ENCODE data around the gene OR2A25. TPM values are rescaled to one million over a fixed set of nuclear protein-coding genes. Genes with fewer than 3 reads are reported as not detected.

The OR2A25 gene
- total and polyA plus RNA-seq, 4 donors: not detected

- 71% methylated on average over 4 of the region's 4 CpGs for WGBS
- Histone ChIP-seq H3K27me3 (ENCODE audit: control insufficient read depth in 4 of 4, insufficient read depth in 4 of 4, low read length in 3 of 4) (no peaks in the 10 kb centered on the region), H3K9ac (ENCODE audit: low read depth in 1 of 2, low read length in 2 of 2) (no peak overlapping the region), H3K4me1 (ENCODE audit: control insufficient read depth in 4 of 4, insufficient read depth in 4 of 4, low read length in 3 of 4) (no peaks in the 10 kb centered on the region), H3K36me3 (ENCODE audit: control insufficient read depth in 4 of 4, insufficient read depth in 3 of 4, low read depth in 1 of 4, low read length in 3 of 4) (no peaks in the 10 kb centered on the region), H3K27ac (ENCODE audit: low read depth in 1 of 2, low read length in 2 of 2) (no peak overlapping the region), H3K4me3 (ENCODE audit: low read depth in 1 of 3, low read length in 3 of 3) (no peak overlapping the region), H3K9me3 (ENCODE audit: control insufficient read depth in 4 of 4, low read length in 3 of 4) (no peaks in the 10 kb centered on the region)
- DNase-seq (ENCODE audit: low spot score): no peak
- no peak for TF ChIP-seq RAD21 (IDR thresholded peaks at IDR 0.05)
- no peak for TF ChIP-seq YY1 (IDR thresholded peaks at IDR 0.05)
- no peak for TF ChIP-seq MAX (IDR thresholded peaks at IDR 0.05)
- TF ChIP-seq ZBTB33 (IDR thresholded peaks at IDR 0.05): no peak
- no peak for TF ChIP-seq ATF3 (IDR thresholded peaks at IDR 0.05)
- no peak for TF ChIP-seq GABPA (IDR thresholded peaks at IDR 0.05 in 1 of 2, conservative IDR thresholded peaks at IDR 0.05 in 1 of 2)
- TF ChIP-seq TAF1 (conservative IDR thresholded peaks at IDR 0.05): no peak
- no peak for TF ChIP-seq JUND (IDR thresholded peaks at IDR 0.05)
Observed at GRCh38 chr7:144086730-144087129, 17.1 kb downstream of the OR2A25 start.

DNA sequence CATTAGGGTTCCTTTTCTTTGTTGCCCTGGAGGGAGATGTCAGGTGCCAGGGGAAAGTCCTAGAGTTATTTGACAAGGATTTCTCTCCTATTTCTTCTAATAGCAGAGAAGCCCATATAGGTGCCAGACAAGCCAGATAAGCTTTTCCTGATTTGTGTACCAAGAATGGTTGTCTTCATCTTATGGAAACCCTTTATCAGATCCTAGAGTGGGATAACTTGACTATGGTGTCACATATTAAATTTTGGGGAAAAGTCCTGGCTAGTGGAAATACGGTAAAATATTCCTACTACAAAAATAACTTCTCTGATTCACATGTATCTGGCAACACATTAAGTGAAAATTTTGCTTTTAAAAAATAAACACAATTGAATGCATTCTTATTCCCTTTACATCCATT, 17.6 kb downstream of the OR2A25 start:
- Histone ChIP-seq H3K9me3 (ENCODE audit: control insufficient read depth in 4 of 4, low read length in 3 of 4) (peaks cover 0 to 3% (median 0%) of the 10 kb centered on the region in 4 donors), H3K27ac (ENCODE audit: low read depth in 1 of 2, low read length in 2 of 2) (no peak overlapping the region), H3K9ac (ENCODE audit: low read depth in 1 of 2, low read length in 2 of 2) (no peak overlapping the region), H3K4me3 (ENCODE audit: low read depth in 1 of 3, low read length in 3 of 3) (no peak overlapping the region), H3K4me1 (ENCODE audit: control insufficient read depth in 4 of 4, insufficient read depth in 4 of 4, low read length in 3 of 4) (no peaks in the 10 kb centered on the region), H3K36me3 (ENCODE audit: control insufficient read depth in 4 of 4, insufficient read depth in 3 of 4, low read depth in 1 of 4, low read length in 3 of 4) (no peaks in the 10 kb centered on the region), H3K27me3 (ENCODE audit: control insufficient read depth in 4 of 4, insufficient read depth in 4 of 4, low read length in 3 of 4) (no peaks in the 10 kb centered on the region)
- TF ChIP-seq RAD21 (IDR thresholded peaks at IDR 0.05) (no peak), ATF3 (IDR thresholded peaks at IDR 0.05) (no peak), EGR1 (IDR thresholded peaks at IDR 0.05; ENCODE audit: low read depth in 2 of 2) (no peak), HNF4G (IDR thresholded peaks at IDR 0.05) (no peak)
- no peak for DNase-seq (ENCODE audit: low spot score)
- 76% methylated on average over 1 of the region's 1 CpG for WGBS

DNA sequence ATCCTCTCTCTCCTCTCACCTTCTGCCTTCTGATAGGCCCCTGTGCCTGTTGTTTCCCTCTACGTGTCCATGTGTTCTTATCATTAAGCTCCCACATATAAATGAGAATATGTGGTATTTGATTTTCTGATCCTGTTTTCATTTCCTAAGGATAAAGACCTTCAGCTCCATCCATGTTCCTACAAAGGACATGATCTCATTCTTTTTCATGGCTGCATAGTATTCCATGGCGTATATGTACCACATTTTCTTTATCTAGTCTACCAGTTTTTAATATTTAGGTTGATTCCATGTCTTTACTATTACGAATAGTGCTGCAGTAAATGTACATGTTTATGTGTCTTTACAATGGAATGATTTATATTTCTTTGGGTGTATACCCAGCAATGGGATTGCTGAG, 21.1 kb downstream of the OR2A25 start:
- DNase-seq (ENCODE audit: low spot score): no peak
- 78% methylated on average over 3 of the region's 3 CpGs for WGBS
- no peaks in the 10 kb centered on the region for H3K27me3 ChIP-seq (ENCODE audit: control insufficient read depth in 4 of 4, insufficient read depth in 4 of 4, low read length in 3 of 4)
- no peak for TF ChIP-seq MAX (IDR thresholded peaks at IDR 0.05)
- TF ChIP-seq, protein P1, sequence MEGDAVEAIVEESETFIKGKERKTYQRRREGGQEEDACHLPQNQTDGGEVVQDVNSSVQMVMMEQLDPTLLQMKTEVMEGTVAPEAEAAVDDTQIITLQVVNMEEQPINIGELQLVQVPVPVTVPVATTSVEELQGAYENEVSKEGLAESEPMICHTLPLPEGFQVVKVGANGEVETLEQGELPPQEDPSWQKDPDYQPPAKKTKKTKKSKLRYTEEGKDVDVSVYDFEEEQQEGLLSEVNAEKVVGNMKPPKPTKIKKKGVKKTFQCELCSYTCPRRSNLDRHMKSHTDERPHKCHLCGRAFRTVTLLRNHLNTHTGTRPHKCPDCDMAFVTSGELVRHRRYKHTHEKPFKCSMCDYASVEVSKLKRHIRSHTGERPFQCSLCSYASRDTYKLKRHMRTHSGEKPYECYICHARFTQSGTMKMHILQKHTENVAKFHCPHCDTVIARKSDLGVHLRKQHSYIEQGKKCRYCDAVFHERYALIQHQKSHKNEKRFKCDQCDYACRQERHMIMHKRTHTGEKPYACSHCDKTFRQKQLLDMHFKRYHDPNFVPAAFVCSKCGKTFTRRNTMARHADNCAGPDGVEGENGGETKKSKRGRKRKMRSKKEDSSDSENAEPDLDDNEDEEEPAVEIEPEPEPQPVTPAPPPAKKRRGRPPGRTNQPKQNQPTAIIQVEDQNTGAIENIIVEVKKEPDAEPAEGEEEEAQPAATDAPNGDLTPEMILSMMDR (IDR thresholded peaks at IDR 0.05; ENCODE audit: low read depth, low read length, missing input control): no peak
- TF ChIP-seq FOXA1 (IDR thresholded peaks at IDR 0.05): no peak
- no peak for TF ChIP-seq ZBTB33 (IDR thresholded peaks at IDR 0.05)
- TF ChIP-seq JUND (IDR thresholded peaks at IDR 0.05): no peak
- no peak for TF ChIP-seq EGR1 (IDR thresholded peaks at IDR 0.05; ENCODE audit: low read depth in 2 of 2)
- TF ChIP-seq, protein P2, sequence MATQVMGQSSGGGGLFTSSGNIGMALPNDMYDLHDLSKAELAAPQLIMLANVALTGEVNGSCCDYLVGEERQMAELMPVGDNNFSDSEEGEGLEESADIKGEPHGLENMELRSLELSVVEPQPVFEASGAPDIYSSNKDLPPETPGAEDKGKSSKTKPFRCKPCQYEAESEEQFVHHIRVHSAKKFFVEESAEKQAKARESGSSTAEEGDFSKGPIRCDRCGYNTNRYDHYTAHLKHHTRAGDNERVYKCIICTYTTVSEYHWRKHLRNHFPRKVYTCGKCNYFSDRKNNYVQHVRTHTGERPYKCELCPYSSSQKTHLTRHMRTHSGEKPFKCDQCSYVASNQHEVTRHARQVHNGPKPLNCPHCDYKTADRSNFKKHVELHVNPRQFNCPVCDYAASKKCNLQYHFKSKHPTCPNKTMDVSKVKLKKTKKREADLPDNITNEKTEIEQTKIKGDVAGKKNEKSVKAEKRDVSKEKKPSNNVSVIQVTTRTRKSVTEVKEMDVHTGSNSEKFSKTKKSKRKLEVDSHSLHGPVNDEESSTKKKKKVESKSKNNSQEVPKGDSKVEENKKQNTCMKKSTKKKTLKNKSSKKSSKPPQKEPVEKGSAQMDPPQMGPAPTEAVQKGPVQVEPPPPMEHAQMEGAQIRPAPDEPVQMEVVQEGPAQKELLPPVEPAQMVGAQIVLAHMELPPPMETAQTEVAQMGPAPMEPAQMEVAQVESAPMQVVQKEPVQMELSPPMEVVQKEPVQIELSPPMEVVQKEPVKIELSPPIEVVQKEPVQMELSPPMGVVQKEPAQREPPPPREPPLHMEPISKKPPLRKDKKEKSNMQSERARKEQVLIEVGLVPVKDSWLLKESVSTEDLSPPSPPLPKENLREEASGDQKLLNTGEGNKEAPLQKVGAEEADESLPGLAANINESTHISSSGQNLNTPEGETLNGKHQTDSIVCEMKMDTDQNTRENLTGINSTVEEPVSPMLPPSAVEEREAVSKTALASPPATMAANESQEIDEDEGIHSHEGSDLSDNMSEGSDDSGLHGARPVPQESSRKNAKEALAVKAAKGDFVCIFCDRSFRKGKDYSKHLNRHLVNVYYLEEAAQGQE (IDR thresholded peaks at IDR 0.05): no peak
- no peak for TF ChIP-seq FOXA2 (IDR thresholded peaks at IDR 0.05)
- no peak for TF ChIP-seq GABPA (IDR thresholded peaks at IDR 0.05 in 1 of 2, conservative IDR thresholded peaks at IDR 0.05 in 1 of 2)
- no peak for TF ChIP-seq NR2F2 (IDR thresholded peaks at IDR 0.05)
- no peak for TF ChIP-seq RXRA (IDR thresholded peaks at IDR 0.05)
- H3K36me3 ChIP-seq (ENCODE audit: control insufficient read depth in 4 of 4, insufficient read depth in 3 of 4, low read depth in 1 of 4, low read length in 3 of 4): no peaks in the 10 kb centered on the region
- no peak overlapping the region for H3K4me3 ChIP-seq (ENCODE audit: low read depth in 1 of 3, low read length in 3 of 3)
- H3K9ac ChIP-seq (ENCODE audit: low read depth in 1 of 2, low read length in 2 of 2): no peak overlapping the region
- H3K4me1 ChIP-seq (ENCODE audit: control insufficient read depth in 4 of 4, insufficient read depth in 4 of 4, low read length in 3 of 4): no peaks in the 10 kb centered on the region
- peaks cover 0 to 3% (median 0%) of the 10 kb centered on the region in 4 donors for H3K9me3 ChIP-seq (ENCODE audit: control insufficient read depth in 4 of 4, low read length in 3 of 4)
- H3K27ac ChIP-seq (ENCODE audit: low read depth in 1 of 2, low read length in 2 of 2): no peak overlapping the region
